GM18499 (cell line): ENCODE measurements around the gene HTR6.

Experiments used
- ATAC-seq: cut with Tn5 transposase; IDR thresholded peaks from one replicate; pipeline ENCODE4 v1.9.1; 2021; ENCODE audit warnings: moderate number of reproducible peaks; ENCODE audit not compliant: insufficient read depth, unreplicated experiment

Gene HTR6

GRCh38 chr1:19654886-19655717 is 9.6 kb upstream of the HTR6 start:
- no peak for ATAC-seq

GRCh38 chr1:19655718-19656080 is 9.0 kb upstream of the HTR6 start:
- ATAC-seq: no peak

- no peak for ATAC-seq
These were observed 8.4 kb upstream of the HTR6 start for GRCh38 chr1:19656134-19656779.

- ATAC-seq: no peak
These were observed 7.8 kb upstream of the HTR6 start for GRCh38 chr1:19656780-19657466.

GRCh38 chr1:19657511-19657910 is 7.2 kb upstream of the HTR6 start:
- ATAC-seq: no peak

- ATAC-seq: no peak
These were observed 6.5 kb upstream of the HTR6 start for GRCh38 chr1:19658186-19658585.

- ATAC-seq: no peak
These were observed 2.9 kb upstream of the HTR6 start for GRCh38 chr1:19661721-19662228.

- ATAC-seq: no peak
These were observed 2.4 kb upstream of the HTR6 start for GRCh38 chr1:19662313-19662712.

- ATAC-seq: no peak
These were observed 466 bp downstream of the HTR6 start for GRCh38 chr1:19665186-19665495.

- ATAC-seq: no peak
These were observed 1.1 kb downstream of the HTR6 start for GRCh38 chr1:19665496-19666465.

GRCh38 chr1:19668888-19669287 is 4.2 kb downstream of the HTR6 start:
- no peak for ATAC-seq

GRCh38 chr1:19670787-19671186 is 6.1 kb downstream of the HTR6 start:
- no peak for ATAC-seq

- no peak for ATAC-seq
These were observed 7.6 kb downstream of the HTR6 start for GRCh38 chr1:19672237-19672636.

GRCh38 chr1:19675797-19676196 is 11.1 kb downstream of the HTR6 start:
- ATAC-seq: no peak

- no peak for ATAC-seq
These were observed 11.8 kb downstream of the HTR6 start for GRCh38 chr1:19676438-19676922.

- no peak for ATAC-seq
These were observed 13.8 kb downstream of the HTR6 start for GRCh38 chr1:19678493-19678892.

GRCh38 chr1:19678931-19679453 is 14.3 kb downstream of the HTR6 start:
- ATAC-seq: no peak

- no peak for ATAC-seq
These were observed 15.0 kb downstream of the HTR6 start for GRCh38 chr1:19679691-19680090.

GRCh38 chr1:19680644-19681043 is 16.0 kb downstream of the HTR6 start:
- no peak for ATAC-seq

GRCh38 chr1:19682257-19682656 is 17.6 kb downstream of the HTR6 start:
- no peak for ATAC-seq
